ENCODE data around the gene PIAS2. TPM values are rescaled to one million over a fixed set of nuclear protein-coding genes. Genes with fewer than 3 reads are reported as not detected.

The PIAS2 gene
- total RNA-seq, 1 donor from 2014 or later: 24.5 TPM

DNA sequence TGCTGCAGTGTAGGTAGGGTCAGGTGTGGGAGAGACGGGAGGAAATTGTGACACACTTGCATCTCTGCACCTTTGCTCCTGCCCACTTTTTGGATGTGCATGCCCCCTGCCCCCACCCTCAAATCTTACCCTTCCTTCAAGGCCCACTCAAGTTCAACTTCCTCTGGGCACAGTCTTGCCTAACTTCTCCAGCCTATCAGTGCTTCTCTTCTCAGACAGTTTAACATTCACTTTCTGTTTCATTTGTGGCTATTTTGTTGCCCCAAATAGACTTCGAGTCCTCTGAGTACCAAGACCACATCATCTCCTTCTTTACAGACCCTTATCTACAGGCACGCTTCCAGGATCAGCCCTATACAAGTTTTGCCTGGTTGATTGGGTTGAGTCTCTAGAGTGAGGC, 163.1 kb downstream of the PIAS2 start:
- Mint-ChIP-seq H3K9me3 (ENCODE audit: unreplicated experiment) (peaks cover 7% of the 10 kb centered on the region), H3K36me3 (ENCODE audit: unreplicated experiment) (peaks cover 3% of the 10 kb centered on the region), H3K4me3 (ENCODE audit: unreplicated experiment) (no peak overlapping the region), H3K4me1 (ENCODE audit: low read depth, unreplicated experiment) (peaks cover 1% of the 10 kb centered on the region), H3K27me3 (ENCODE audit: unreplicated experiment) (peaks cover 13% of the 10 kb centered on the region), H3K27ac (ENCODE audit: unreplicated experiment) (no peak overlapping the region)
- DNase-seq: no peak
- TF ChIP-seq CTCF (IDR thresholded peaks at IDR 0.05; ENCODE audit: partially characterized antibody, unreplicated experiment): no peak

Other genes with a start within 250 kb of the PIAS2 start
- gene ST8SIA5, start 160.5 kb downstream of the PIAS2 start, total RNA-seq (ENCODE audit: unreplicated experiment): 0.56 TPM
- gene KATNAL2, start 95 bp upstream of the PIAS2 start, total RNA-seq (ENCODE audit: unreplicated experiment): 2.4 TPM
- gene ELOA2, start 118.1 kb upstream of the PIAS2 start, total RNA-seq (ENCODE audit: unreplicated experiment): not detected
- 55.3 TPM for gene HDHD2, start 233.0 kb upstream of the PIAS2 start, total RNA-seq (ENCODE audit: unreplicated experiment)

Measured in glutamatergic neuron (in vitro differentiated cells).